Measurements from ENCODE around the gene KLHL12. TPM values are rescaled to one million over a fixed set of nuclear protein-coding genes. Genes with fewer than 3 reads are reported as not detected.

KLHL12 gene
- total and polyA plus RNA-seq, 2 donors (not counting 3 experiments of a cell fraction or from before 2014, with no cell fraction given) = 22.8 to 23.0 TPM

- no peaks in the 10 kb centered on the region for H3K9me1 ChIP-seq (replicated peaks; ENCODE audit: control insufficient read depth, extremely low read depth, insufficient read depth, low read length)
- H3K27me3 ChIP-seq (ENCODE audit: control insufficient read depth in 2 of 2, insufficient read depth in 2 of 2, low read length in 2 of 2) = no peaks in the 10 kb centered on the region
- no peak overlapping the region for H3K4me2 ChIP-seq (ENCODE audit: insufficient read depth, low read length)
- ChIA-PET POLR2A (no interaction called here), CTCF (no interaction called here)
- no TSS peak for BruUV-seq (replicated peaks)
- peaks cover 0 to 7% of the 10 kb centered on the region in 2 experiments for H3K36me3 ChIP-seq (ENCODE audit: control insufficient read depth in 2 of 2, extremely low read depth in 1 of 2, insufficient read depth in 2 of 2, low read length in 2 of 2)
- no peaks in the 10 kb centered on the region for H3K9me3 ChIP-seq (replicated peaks; ENCODE audit: control insufficient read depth, insufficient read depth, low read length)
- no peaks in the 10 kb centered on the region for H3K4me1 ChIP-seq (ENCODE audit: control insufficient read depth, extremely low read depth, insufficient read depth, low read length)
- H3K79me2 ChIP-seq (ENCODE audit: control insufficient read depth, insufficient read depth, low read length) = no peaks in the 10 kb centered on the region
- no peak overlapping the region for H3K9ac ChIP-seq (replicated peaks; ENCODE audit: extremely low read depth, insufficient read depth, low read length)
- no peak for TF ChIP-seq POLR2AphosphoS5 (IDR thresholded peaks at IDR 0.05; ENCODE audit: insufficient read depth, low read depth, low read length)
- TF ChIP-seq POLR2A (IDR thresholded peaks at IDR 0.05; ENCODE audit: low read depth, low read length) = no peak
- no peak for TF ChIP-seq MYC (IDR thresholded peaks at IDR 0.05; ENCODE audit: low read depth, low read length)
- TF ChIP-seq EZH2 (IDR thresholded peaks at IDR 0.05; ENCODE audit: borderline replicate concordance, low read depth, low read length, severe bottlenecking) = no peak
- no peak for TF ChIP-seq CTCF (IDR thresholded peaks at IDR 0.05; ENCODE audit: extremely low read depth in 1 of 2, insufficient read depth in 1 of 2, low read depth in 1 of 2, low read length in 2 of 2)
- no peak for TF ChIP-seq MAX (IDR thresholded peaks at IDR 0.05; ENCODE audit: insufficient read depth, insufficient read length)
- TF ChIP-seq FOS (IDR thresholded peaks at IDR 0.05; ENCODE audit: borderline replicate concordance, insufficient read depth, low read length) = no peak
- intact Hi-C loops (cut with micrococcal nuclease) = no loop called here
- no peak overlapping the region for H3K4me3 ChIP-seq (replicated peaks in 1 of 3; ENCODE audit: insufficient read depth in 1 of 3, low read depth in 1 of 3, low read length in 3 of 3)
- DNase-seq (ENCODE audit: low read depth, low spot score) = no peak
- no peak for FAIRE-seq
- dilution Hi-C loops (cut with MboI; ENCODE audit: extremely low pct_ligation_motif_present, low sequenced_read_pairs) = no loop called here
- no peaks in the 10 kb centered on the region for H4K20me1 ChIP-seq (replicated peaks; ENCODE audit: control insufficient read depth, extremely low read depth, insufficient read depth, low read length)
- no peak overlapping the region for H3K27ac ChIP-seq (ENCODE audit: insufficient read depth, low read depth, low read length)
- no peak overlapping the region for H2AFZ ChIP-seq (ENCODE audit: low read depth, low read length)
Measured at GRCh38 chr1:202901555-202901954, 25.5 kb downstream of the KLHL12 start.

Measured in endothelial cell of umbilical vein (primary cell).